IPS-18a (cell line): ENCODE measurements around the gene TNNI3.

Experiments
- H3K27ac ChIP-seq: one replicate; pipeline ENCODE4 v1.5.1; 2013; ENCODE audit warnings: low read length
- H3K27me3 ChIP-seq: one replicate; pipeline ENCODE4 v1.6.1; 2013; ENCODE audit warnings: mild to moderate bottlenecking, low read length; ENCODE audit not compliant: control insufficient read depth, insufficient read depth
- H3K36me3 ChIP-seq: one replicate; pipeline ENCODE4 v1.6.1; 2013; ENCODE audit warnings: low read depth, low read length; ENCODE audit not compliant: control insufficient read depth
- H3K4me1 ChIP-seq: one replicate; pipeline ENCODE4 v1.6.1; 2013; ENCODE audit warnings: low read depth, low read length; ENCODE audit not compliant: control insufficient read depth
- H3K4me3 ChIP-seq: one replicate; pipeline ENCODE4 v1.5.1; 2013; ENCODE audit warnings: low read length
- H3K9ac ChIP-seq: one replicate; pipeline ENCODE4 v1.6.1; 2013; ENCODE audit warnings: mild to moderate bottlenecking, low read length, moderate library complexity
- H3K9me3 ChIP-seq: one replicate; pipeline ENCODE4 v1.6.1; 2013; ENCODE audit warnings: low read depth, low read length; ENCODE audit not compliant: control insufficient read depth

Gene TNNI3

DNA sequence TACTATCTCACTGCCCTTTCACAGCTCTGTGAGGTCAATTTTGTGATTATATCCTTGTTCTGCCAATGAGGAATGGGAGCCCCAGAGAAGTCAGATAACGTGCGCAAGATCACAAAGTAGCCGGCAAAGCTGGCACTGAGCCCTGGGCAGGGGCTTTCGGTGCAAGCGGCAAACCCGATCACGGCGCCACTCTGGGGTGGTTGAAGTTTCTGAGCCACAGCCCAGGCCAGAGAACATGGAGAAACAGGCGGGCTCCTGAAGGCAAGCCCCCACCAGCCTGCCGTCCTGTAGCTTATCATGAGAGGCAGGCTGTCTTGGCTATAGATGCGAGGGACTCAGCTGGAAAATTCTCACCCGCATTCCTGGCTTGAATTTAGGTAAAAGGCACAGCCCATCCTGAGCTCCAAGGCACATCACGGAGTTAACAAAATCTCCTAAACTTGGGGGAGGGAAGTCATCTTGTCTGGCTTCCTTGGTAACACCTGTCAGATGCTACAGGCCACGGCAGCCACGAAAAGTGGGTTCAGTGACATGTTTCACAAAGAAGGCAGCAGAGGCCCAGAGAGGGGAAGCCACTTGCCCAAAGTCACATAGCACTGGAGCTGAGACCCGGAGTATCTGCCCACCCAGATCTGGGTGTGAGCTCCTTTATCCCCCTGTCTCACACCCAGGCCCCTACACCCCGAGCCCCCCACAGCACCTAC, 21.0 kb downstream of the TNNI3 start:
- H3K9ac ChIP-seq: no peak overlapping the region
- H3K27ac ChIP-seq: no peak overlapping the region
- H3K36me3 ChIP-seq: no peaks in the 10 kb centered on the region
- H3K27me3 ChIP-seq: no peaks in the 10 kb centered on the region
- no peaks in the 10 kb centered on the region for H3K9me3 ChIP-seq
- H3K4me3 ChIP-seq: no peak overlapping the region
- H3K4me1 ChIP-seq: peaks cover 4% of the 10 kb centered on the region

DNA sequence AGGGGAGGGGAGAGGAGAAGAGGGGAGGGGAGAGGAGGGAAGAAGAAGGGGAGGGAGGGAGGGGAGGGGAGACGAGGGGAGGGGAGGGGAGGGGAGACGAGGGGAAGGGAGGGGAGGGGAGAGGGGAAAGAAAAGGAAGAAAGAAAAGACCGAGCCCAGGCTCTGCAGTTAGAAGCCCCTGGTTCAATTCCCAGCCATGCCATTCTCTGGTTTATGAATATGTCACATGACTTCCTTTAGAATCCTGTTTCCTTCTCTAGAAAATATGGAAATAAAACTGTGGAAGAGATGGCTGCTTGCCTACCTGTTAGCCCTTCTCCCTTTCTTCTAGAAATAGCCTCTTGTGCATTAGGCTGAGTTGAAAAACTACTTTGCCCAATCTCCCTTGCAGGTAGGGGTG, 22.8 kb downstream of the TNNI3 start:
- Histone ChIP-seq H3K27me3 (no peaks in the 10 kb centered on the region), H3K9ac (no peak overlapping the region), H3K4me3 (no peak overlapping the region), H3K4me1 (no peaks in the 10 kb centered on the region), H3K36me3 (no peaks in the 10 kb centered on the region), H3K27ac (no peak overlapping the region), H3K9me3 (no peaks in the 10 kb centered on the region)

- peaks cover 4% of the 10 kb centered on the region for H3K4me1 ChIP-seq
- H3K9me3 ChIP-seq: no peaks in the 10 kb centered on the region
- H3K27me3 ChIP-seq: no peaks in the 10 kb centered on the region
- no peak overlapping the region for H3K4me3 ChIP-seq
- no peak overlapping the region for H3K9ac ChIP-seq
- no peaks in the 10 kb centered on the region for H3K36me3 ChIP-seq
- no peak overlapping the region for H3K27ac ChIP-seq
Measured at GRCh38 chr19:55133639-55134444, 23.7 kb downstream of the TNNI3 start.

- Histone ChIP-seq H3K4me3 (no peak overlapping the region), H3K36me3 (no peaks in the 10 kb centered on the region), H3K4me1 (peaks cover 4% of the 10 kb centered on the region), H3K27ac (no peak overlapping the region), H3K9ac (no peak overlapping the region), H3K9me3 (no peaks in the 10 kb centered on the region), H3K27me3 (no peaks in the 10 kb centered on the region)
Measured at GRCh38 chr19:55132453-55133129, 24.9 kb downstream of the TNNI3 start.

DNA sequence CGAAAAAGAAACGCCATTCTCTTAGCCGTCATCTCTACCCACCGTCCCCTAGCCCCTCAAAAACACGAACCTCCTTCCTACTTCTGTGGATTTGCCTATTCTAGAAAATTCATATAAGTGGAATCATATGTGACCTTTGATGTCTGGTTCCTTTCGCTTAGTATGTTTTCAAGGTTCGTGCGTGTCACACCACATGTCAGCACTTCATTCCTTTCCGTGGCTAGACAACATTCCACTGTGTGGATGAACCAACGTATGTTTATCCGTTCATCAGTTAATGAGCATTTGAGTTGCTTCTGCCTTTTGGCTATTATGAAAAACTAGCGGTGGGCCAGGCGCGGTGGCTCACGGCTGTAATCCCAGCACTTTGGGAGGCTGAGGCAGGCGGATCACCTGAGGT, 26.1 kb downstream of the TNNI3 start:
- no peak overlapping the region for H3K4me3 ChIP-seq
- no peak overlapping the region for H3K9ac ChIP-seq
- H3K4me1 ChIP-seq: peaks cover 4% of the 10 kb centered on the region
- H3K27ac ChIP-seq: no peak overlapping the region
- no peaks in the 10 kb centered on the region for H3K36me3 ChIP-seq
- no peaks in the 10 kb centered on the region for H3K27me3 ChIP-seq
- H3K9me3 ChIP-seq: no peaks in the 10 kb centered on the region

- Histone ChIP-seq H3K9ac (no peak overlapping the region), H3K4me3 (no peak overlapping the region), H3K4me1 (peaks cover 6% of the 10 kb centered on the region), H3K27ac (no peak overlapping the region), H3K27me3 (no peaks in the 10 kb centered on the region), H3K9me3 (no peaks in the 10 kb centered on the region), H3K36me3 (no peaks in the 10 kb centered on the region)
Measured at GRCh38 chr19:55119053-55119452, 38.5 kb downstream of the TNNI3 start.

DNA sequence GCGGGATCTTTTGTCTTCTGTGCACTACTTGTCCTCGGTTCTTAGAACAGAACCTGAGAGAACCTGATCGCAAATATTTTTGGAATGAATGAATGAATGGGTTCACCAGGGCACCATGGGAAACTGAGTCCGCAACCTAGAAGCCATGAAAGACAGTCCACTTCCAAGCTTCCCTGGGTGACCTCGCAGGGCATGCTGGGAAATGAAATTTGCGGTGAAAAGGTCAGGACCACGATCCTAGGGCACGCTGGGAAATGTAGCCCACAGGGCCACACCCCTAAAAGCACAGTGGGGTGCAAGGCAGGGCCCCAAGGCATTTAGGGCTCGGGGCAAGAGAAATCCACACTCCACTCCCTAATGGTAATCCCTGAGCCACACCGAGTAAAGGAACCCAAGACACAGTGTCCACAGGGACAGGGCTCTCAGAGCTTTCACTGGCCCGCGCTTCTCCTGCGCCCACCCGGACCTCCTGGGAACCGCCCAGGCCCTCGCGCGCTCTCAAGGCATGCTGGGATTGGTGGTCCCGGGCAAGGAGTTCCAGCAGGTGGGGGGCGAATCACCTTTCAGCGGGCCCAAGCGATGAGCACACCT, 39.0 kb downstream of the TNNI3 start:
- H3K9ac ChIP-seq: no peak overlapping the region
- no peaks in the 10 kb centered on the region for H3K9me3 ChIP-seq

GRCh38 chr19:55117663-55118391, 39.7 kb downstream of the TNNI3 start:
- Histone ChIP-seq H3K9me3 (no peaks in the 10 kb centered on the region), H3K27ac (no peak overlapping the region), H3K36me3 (no peaks in the 10 kb centered on the region), H3K9ac (no peak overlapping the region), H3K27me3 (no peaks in the 10 kb centered on the region), H3K4me3 (peak overlapping the region; percentile 59), H3K4me1 (peaks cover 12% of the 10 kb centered on the region)

More for the DNA sequence above, 39.0 kb downstream of the TNNI3 start:
- Histone ChIP-seq H3K27ac (no peak overlapping the region), H3K36me3 (no peaks in the 10 kb centered on the region), H3K4me1 (peaks cover 6% of the 10 kb centered on the region), H3K4me3 (no peak overlapping the region), H3K27me3 (no peaks in the 10 kb centered on the region)

DNA sequence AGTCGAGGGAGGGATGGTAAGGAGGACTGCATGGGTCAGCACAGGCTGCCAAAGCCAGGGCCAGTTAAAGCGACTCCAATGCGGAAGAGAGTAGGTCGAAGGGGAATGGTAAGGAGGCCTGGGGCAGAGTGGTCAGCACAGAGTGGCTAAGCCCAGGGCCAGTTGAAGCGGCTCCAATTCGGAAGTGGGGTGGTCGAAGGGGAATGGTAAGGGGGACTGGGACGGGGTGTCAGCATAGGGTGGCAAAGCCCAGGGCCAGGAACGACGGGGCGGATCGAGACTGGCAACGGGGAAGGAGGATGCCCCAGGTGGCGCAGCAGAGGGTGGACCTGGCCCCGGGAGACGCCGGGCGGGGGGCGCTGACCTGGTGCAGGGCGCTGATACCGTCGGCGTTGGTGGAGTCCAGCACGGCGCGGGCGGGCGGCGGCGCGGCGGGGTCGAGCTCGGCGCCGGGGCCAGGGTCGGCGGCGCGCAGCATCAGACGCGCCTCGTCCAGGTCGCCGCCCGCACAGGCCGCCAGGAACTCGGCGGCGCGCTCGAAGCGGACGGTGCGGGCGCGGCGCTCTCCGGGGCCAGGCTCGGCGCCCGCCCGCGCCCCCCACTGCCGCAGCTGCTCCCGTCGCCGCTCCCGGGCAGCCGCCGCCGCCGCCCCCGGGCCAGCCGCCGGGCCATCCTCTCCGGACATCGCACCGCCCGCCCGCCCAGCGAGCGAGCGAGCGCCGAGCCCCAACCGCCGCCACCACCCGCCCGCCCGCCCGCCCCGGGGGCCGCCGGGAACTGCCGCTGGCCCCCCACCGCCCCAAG, 40.5 kb downstream of the TNNI3 start, which contains the start of gene PPP1R12C:
Gene PPP1R12C (minus strand): TSS at position 779 of the 804 bp plus-strand sequence. CDS start 94 bp downstream, at position 685.
- Histone ChIP-seq H3K36me3 (no peaks in the 10 kb centered on the region), H3K27ac (no peak within 1 kb of the TSS), H3K9ac (peak within 1 kb of the TSS; percentile 73), H3K27me3 (no peaks in the 10 kb centered on the region), H3K4me3 (peak within 1 kb of the TSS; percentile 90), H3K9me3 (no peaks in the 10 kb centered on the region), H3K4me1 (peaks cover 14% of the 10 kb centered on the region)

GRCh38 chr19:55116232-55116858, 41.2 kb downstream of the TNNI3 start:
- Histone ChIP-seq H3K36me3 (no peaks in the 10 kb centered on the region), H3K4me1 (peaks cover 14% of the 10 kb centered on the region), H3K27ac (no peak overlapping the region)

More at GRCh38 chr19:55116232-55116858, 41.2 kb downstream of the TNNI3 start:
- Histone ChIP-seq H3K9ac (peak overlapping the region; percentile 73), H3K27me3 (no peaks in the 10 kb centered on the region), H3K4me3 (peak overlapping the region; percentile 90), H3K9me3 (no peaks in the 10 kb centered on the region)
